Activated naive CD8-positive, alpha-beta T cell treated with anti-CD3 and anti-CD28 coated beads for 36 hours (primary cell): ENCODE measurements around the gene ZNF862. TPM values are rescaled to one million over a fixed set of nuclear protein-coding genes. Genes with fewer than 3 reads are reported as not detected.
"Not testable (repeated sequence)": the region's sequence is repeated elsewhere in the genome, so short reads cannot be mapped to it uniquely, and the experiment has no call there.

Experiments used
- DNase-seq: peaks from one replicate; pipeline ENCODE4 v3.0.0; 2021
- H3K27ac Mint-ChIP-seq: one replicate; pipeline ENCODE4 v1.8.0; 2022; ENCODE audit warnings: mild to moderate bottlenecking, moderate library complexity, mixed read lengths
- H3K27me3 Mint-ChIP-seq: one replicate; pipeline ENCODE4 v1.8.0; 2022; ENCODE audit warnings: mild to moderate bottlenecking, mixed read lengths
- H3K36me3 Mint-ChIP-seq: one replicate; pipeline ENCODE4 v1.8.0; 2021; ENCODE audit warnings: mild to moderate bottlenecking, mixed read lengths
- H3K4me1 Mint-ChIP-seq: one replicate; pipeline ENCODE4 v1.8.0; 2021; ENCODE audit warnings: mixed read lengths
- H3K4me3 Mint-ChIP-seq: one replicate; pipeline ENCODE4 v1.8.0; 2022; ENCODE audit warnings: mild to moderate bottlenecking, moderate library complexity, mixed read lengths
- H3K9me3 Mint-ChIP-seq: one replicate; pipeline ENCODE4 v1.8.0; 2022; ENCODE audit warnings: mixed read lengths
- total RNA-seq, 2 experiments: library from RNA; stranded (reverse); gene quantifications; one replicate each; pipeline ENCODE4 v1.2.3, GENCODE V29; 2021

The ZNF862 gene
- total RNA-seq, 2 experiments from 2014 or later: 5.9 to 7.0 TPM

DNA sequence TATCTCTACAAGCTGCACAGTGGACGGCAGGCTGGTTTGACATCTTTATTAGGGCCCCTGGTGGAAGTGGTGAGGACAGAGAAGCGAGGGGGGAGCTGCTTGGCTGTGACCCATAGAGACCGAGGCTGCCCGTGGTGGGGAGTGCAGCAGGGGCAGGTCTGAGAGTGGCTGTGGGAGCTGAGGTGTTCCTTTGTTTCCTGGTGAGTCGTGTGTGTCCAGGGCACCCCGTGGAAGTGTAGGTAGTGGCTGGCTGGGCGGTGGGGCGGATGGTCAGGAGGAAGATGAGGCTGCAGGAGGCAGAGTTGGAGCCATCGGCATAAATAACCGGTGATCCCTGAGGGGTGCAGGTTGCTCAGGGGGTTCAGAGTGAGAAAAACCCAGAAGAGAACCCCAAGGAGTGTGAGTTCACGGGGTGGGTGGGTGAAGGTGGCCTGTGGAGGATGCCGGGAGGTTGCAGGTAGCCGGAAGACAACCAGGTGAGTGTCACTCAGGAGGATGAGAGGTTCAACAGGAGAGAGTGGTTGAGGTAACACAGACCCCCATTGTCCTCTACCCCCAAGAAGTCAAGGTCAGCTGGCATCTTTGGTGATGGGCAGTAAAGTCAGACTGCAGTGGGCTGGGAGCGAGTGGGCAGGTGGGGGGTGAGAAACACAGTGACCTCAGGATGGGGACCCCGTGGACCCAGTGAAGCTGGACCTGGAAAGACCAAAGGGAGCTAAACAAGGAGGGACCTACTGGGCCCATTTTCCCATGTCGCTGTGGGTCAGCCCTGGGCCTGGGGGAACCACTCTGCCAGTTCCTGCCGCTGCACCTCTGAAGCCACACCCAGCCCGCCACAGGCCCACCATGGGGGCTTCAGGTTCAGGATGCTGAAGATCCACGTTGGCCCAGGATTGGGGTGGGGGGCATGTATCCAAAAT lies 43.4 kb downstream of the ZNF862 start:
- no peak for DNase-seq
- Mint-ChIP-seq H3K9me3 (no peaks in the 10 kb centered on the region), H3K27ac (no peak overlapping the region), H3K4me1 (peaks cover 19% of the 10 kb centered on the region), H3K4me3 (no peak overlapping the region), H3K27me3 (no peaks in the 10 kb centered on the region), H3K36me3 (peaks cover 13% of the 10 kb centered on the region)

DNA sequence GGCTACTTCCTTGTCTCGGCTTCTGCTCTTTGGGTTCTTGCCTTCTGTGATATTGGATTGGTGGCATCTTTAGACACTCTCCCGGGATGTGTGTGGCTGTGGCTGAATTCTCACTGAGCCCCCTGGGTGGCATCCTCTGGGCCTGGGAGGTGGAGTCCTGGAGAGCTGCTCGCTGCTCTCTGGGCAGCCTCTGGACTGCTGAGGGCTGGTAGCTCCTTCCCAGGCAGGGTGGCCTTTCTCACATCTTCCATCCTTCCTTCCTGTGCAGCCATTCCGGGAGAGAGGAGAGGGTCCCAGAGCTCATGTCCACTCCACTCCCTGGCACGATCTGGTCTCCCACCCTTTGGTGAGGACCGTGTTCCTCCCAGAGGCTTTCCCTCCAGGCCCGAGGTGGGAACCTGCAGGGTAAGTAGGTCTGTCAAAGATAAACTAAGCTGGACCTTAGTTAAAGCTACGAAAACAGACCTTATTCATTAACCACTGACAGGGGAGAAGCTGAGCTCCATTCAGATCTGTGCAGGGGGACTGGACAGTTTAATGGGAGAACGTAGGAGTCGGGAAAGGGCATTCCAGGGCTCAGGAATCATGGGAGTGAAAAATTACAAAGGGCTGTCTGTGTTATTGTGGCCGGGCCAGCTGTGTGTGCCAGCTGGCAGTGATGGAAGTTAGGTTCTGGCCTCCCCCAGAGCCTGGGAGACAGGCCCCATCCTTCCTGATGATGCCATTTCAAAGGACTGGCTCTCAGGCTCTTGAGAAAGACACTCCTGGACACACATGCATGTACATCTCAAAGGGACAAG lies 44.3 kb downstream of the ZNF862 start:
- Mint-ChIP-seq H3K27ac (peak overlapping the region; percentile 22), H3K4me1 (peaks cover 16% of the 10 kb centered on the region), H3K36me3 (peaks cover 9% of the 10 kb centered on the region), H3K9me3 (no peaks in the 10 kb centered on the region), H3K27me3 (no peaks in the 10 kb centered on the region), H3K4me3 (no peak overlapping the region)
- DNase-seq: no peak

DNA sequence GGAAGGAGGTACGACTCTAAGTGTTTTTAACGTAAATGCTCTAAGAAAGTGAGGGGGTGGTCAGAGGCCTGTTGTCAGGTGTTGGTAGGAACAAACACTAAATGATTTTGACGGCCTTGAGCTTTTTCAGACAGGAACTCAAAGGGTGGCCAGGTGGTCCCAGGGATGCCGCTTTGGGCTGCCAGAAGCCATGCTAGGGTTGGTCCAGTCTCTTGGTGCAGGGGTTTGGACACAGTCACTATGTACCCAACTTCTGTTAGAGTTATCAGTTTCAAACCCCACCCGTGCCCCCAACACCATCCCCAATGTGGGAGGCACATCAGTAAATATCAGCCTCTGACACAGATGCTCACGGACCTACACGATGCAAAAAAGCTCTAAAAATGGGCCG lies 44.9 kb downstream of the ZNF862 start:
- Mint-ChIP-seq H3K4me3 (no peak overlapping the region), H3K4me1 (peaks cover 13% of the 10 kb centered on the region), H3K27me3 (no peaks in the 10 kb centered on the region), H3K9me3 (no peaks in the 10 kb centered on the region), H3K36me3 (peaks cover 6% of the 10 kb centered on the region), H3K27ac (no peak overlapping the region)
- DNase-seq: no peak

DNA sequence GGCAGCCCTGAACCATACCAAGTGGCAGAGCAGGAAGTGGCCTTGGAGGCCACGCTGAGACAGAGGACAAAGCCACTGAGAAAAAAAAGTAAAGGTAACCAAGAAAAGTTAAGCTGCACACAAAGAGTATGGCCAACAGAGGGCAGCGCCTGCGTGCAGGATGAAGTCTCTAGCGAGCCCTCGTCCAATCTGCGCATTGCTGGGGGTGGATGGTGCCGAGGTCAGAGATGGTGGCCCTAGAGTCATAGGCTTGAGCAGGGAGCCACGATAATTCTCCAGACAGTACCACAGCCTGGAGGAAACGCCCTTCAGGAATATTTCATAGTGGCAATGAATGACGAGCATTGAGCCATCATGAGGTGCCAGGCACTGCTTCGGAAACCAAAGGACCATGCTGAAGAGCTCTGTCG lies 45.3 kb downstream of the ZNF862 start:
- Mint-ChIP-seq H3K4me3 (no peak overlapping the region), H3K36me3 (peaks cover 4% of the 10 kb centered on the region), H3K9me3 (no peaks in the 10 kb centered on the region), H3K27me3 (no peaks in the 10 kb centered on the region), H3K27ac (no peak overlapping the region), H3K4me1 (peaks cover 10% of the 10 kb centered on the region)
- peak; percentile 62 for DNase-seq

DNA sequence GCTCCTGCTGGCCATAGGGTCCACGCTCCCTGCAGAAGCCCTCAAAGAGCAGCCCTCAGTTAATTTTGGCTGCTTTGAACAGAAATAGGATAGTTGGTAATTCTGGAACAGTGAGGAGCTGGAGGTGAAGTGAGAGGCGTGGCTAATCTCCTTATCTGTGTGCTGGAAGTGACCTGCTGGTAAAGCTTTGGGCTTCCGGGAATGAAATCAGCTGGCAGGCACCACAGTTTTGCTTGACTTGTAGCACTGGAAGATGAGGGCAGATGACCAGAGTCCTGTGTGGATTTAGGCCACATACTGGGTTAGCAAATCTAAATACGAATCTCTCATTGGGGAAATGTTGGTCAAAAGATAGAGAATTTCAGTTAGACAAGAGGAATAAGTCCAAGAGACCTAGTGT lies 45.8 kb downstream of the ZNF862 start:
- H3K4me1 Mint-ChIP-seq: peaks cover 10% of the 10 kb centered on the region
- no peaks in the 10 kb centered on the region for H3K27me3 Mint-ChIP-seq
- no peak overlapping the region for H3K27ac Mint-ChIP-seq
- H3K9me3 Mint-ChIP-seq: no peaks in the 10 kb centered on the region
- no peak for DNase-seq
- H3K36me3 Mint-ChIP-seq: peaks cover 6% of the 10 kb centered on the region
- no peak overlapping the region for H3K4me3 Mint-ChIP-seq

DNA sequence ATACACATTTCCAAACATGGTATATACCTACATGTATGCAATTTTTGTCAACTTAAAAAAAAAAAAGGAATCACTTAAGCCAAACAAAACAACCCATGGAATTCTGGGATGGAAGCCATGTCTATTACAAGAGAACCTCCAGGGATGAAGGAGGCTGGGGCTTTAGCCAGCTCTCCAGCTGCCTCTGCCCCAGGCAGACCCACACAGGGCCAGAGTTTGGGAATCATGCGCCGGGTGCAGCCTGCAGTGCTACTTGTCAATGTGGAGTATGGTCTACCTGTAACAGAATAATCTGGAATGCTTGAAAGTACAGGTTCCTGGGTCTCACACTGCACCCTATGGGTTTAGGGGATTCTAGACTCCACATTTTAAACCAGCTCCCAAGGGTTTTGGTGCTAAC lies 46.4 kb downstream of the ZNF862 start:
- Mint-ChIP-seq H3K4me3 (no peak overlapping the region), H3K27ac (no peak overlapping the region), H3K9me3 (no peaks in the 10 kb centered on the region), H3K27me3 (no peaks in the 10 kb centered on the region), H3K36me3 (peaks cover 6% of the 10 kb centered on the region), H3K4me1 (peaks cover 10% of the 10 kb centered on the region)
- no peak for DNase-seq

DNA sequence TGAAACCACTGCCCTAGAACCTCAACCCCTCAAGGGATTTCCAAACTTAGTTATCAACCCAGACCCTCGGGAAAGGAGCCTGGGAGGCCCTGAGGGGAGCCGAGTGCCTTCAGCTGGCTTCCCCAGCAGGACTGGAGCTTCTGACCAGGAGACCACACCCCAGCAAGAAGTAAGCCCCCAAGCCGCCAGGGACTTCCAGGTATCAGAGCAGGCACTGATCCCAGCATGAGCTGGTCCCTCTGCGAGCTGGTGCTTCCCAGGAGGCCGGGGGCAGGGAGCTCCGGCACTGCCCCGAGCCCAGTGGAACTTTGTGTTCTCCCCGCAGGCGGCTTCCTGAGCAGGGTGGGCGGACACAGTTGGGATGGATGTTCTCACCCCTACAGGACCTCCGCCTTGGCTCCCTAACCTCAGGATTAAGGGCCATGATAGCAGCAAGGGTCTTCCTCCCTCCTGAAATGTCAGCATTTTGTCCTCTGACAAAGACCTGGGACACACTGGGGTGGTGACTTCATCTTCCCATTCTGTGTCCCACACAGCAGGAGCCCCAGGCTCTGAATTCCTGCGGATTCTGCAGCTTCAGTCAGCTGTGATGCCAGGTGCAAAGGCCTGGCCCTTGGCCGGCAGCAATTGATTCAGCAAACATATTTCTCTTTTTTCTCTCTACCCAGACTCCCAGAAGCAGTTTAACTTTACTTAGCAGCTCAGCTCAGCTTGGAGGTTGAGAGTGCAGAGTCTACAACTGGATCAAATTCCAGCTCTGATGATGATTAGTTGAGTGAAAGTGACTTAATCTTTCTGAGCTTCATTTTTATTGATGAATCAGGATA lies 47.2 kb downstream of the ZNF862 start:
- peaks cover 10% of the 10 kb centered on the region for H3K4me1 Mint-ChIP-seq
- no peaks in the 10 kb centered on the region for H3K9me3 Mint-ChIP-seq
- H3K36me3 Mint-ChIP-seq: peaks cover 6% of the 10 kb centered on the region
- DNase-seq: no peak
- no peak overlapping the region for H3K4me3 Mint-ChIP-seq
- H3K27me3 Mint-ChIP-seq: no peaks in the 10 kb centered on the region
- H3K27ac Mint-ChIP-seq: no peak overlapping the region

DNA sequence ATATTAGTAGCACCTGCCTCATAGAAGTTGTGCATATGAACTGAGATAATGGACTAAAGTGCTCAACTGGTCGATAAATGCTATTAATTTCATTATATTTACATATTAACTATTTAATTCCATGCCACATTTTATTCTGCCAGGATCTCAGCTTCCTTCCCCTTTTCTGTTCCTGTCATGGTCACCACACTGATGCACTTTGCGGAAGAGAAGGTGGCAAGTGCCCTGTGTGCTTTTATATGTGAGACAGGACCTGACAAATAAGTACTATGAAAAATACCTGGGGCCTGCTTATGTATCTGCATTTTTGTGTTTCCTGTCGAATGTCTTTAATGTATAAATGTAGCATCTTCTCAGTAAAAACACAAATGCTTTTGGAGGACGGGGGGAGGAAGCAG lies 47.8 kb downstream of the ZNF862 start:
- Mint-ChIP-seq H3K4me1 (peaks cover 12% of the 10 kb centered on the region), H3K36me3 (peaks cover 6% of the 10 kb centered on the region), H3K27ac (no peak overlapping the region), H3K9me3 (no peaks in the 10 kb centered on the region), H3K4me3 (no peak overlapping the region), H3K27me3 (no peaks in the 10 kb centered on the region)
- no peak for DNase-seq

DNA sequence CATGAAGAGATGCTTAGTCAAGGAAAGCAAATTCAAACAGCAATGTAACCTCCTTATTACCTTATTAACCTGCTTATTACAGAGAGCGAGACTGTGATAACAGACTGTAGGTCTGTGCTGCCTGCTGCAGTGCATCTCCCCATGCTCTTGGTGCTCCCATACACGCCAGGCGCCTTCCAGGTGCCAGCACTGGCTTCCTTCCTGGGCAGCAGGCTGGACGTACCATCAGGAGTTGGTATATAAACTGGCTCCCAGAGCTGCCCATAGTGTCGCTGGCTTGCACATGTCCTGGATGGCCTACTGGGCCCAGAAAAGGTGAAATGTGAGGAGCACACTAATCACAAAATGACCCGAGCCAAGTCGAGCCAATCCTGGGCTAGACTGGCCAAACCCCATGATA lies 49.1 kb downstream of the ZNF862 start:
- Mint-ChIP-seq H3K4me3 (no peak overlapping the region), H3K36me3 (peaks cover 6% of the 10 kb centered on the region), H3K9me3 (no peaks in the 10 kb centered on the region), H3K27ac (no peak overlapping the region), H3K27me3 (no peaks in the 10 kb centered on the region), H3K4me1 (peaks cover 12% of the 10 kb centered on the region)
- no peak for DNase-seq

DNA sequence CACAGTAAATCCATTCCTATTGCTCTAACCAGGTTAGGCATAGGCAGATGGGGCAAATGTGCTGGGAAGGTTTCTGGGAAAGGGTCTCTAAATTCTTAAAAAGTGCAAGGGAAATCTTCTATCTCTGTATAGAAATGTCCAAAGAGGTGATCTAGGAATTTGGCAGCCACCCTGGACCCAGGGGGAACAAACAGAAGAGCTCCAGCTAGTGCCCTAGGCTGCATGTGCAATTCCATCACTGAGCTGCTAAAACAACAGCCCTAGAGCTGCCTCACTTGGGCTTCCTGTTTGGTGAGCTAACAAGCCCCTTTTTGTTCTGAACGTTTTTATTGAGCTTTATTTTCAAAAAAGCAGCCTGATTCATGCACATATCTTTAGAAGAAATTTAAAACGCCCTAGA lies 52.5 kb downstream of the ZNF862 start:
- not testable (repeated sequence) for H3K27me3 Mint-ChIP-seq, H3K36me3 Mint-ChIP-seq, H3K4me1 Mint-ChIP-seq, DNase-seq, H3K4me3 Mint-ChIP-seq, H3K27ac Mint-ChIP-seq, H3K9me3 Mint-ChIP-seq

DNA sequence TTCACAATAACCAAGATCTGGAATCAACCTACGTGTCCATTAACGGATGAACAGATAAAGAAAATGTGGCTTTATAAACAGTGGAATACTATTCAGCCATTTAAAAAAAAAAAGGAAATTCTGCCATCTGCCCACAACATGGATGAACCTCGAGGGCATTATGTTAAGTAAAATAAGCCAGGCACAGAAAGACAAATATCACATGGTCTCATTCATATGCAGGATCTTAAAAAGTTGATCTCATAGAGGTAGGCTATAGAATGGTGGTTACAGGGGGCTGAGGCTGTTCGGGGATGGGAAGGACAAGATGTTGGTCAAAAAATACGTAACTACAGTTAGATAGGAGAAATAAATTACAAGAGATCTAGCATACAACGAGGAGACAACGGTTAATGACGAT lies 56.8 kb downstream of the ZNF862 start:
- H3K27ac Mint-ChIP-seq, H3K27me3 Mint-ChIP-seq, DNase-seq, H3K4me1 Mint-ChIP-seq, H3K36me3 Mint-ChIP-seq, H3K9me3 Mint-ChIP-seq, H3K4me3 Mint-ChIP-seq: not testable (repeated sequence)

DNA sequence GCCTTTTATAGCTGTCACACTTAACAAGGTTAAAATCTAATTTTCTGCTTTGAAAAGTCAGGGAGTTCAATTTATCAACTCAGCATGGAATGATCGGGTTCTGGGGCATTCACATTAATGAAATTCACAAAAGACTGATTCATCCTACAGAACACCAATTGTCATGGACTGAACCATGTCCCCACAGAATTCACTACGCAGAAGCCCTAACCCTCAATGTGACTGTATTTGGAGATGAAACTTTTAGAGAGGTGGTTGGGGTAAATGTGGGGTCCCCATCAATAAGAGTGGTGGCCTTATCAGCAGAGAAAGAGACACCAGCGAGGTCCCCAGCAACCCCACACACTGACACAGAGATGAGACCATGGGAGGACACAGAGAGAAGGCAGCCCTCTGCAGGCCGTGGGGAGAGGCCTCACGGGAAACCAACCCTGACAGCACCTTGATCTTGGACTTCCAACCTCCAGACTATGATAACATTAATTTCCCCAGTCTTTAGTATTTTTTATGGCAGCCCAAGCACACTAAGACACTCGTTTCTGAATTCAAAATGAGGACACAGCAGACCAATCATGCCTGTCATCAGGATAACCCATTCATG lies 69.7 kb downstream of the ZNF862 start:
- not testable (repeated sequence) for H3K9me3 Mint-ChIP-seq, H3K36me3 Mint-ChIP-seq, H3K27ac Mint-ChIP-seq, H3K4me3 Mint-ChIP-seq, DNase-seq, H3K4me1 Mint-ChIP-seq, H3K27me3 Mint-ChIP-seq

DNA sequence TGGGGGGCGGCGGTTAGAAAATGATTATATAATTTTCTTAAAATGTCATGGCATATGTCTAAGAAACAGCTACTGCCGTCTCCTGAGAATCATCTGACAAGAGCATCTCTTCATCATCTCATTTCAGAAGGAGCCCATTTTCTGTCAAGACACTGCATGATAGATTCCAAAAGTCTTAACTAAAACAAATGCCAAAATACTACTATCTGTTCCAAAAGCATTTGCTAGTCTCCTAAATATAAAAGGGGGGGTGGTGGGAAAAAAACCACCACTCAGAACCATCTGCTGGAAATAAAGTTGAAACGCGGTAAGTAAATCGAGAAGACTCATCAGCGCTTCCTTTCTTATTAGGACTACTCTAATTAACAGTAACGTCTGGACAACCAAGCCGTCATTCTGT lies 72.0 kb downstream of the ZNF862 start:
- not testable (repeated sequence) for H3K27ac Mint-ChIP-seq, H3K27me3 Mint-ChIP-seq, H3K36me3 Mint-ChIP-seq, DNase-seq, H3K4me3 Mint-ChIP-seq, H3K9me3 Mint-ChIP-seq, H3K4me1 Mint-ChIP-seq

DNA sequence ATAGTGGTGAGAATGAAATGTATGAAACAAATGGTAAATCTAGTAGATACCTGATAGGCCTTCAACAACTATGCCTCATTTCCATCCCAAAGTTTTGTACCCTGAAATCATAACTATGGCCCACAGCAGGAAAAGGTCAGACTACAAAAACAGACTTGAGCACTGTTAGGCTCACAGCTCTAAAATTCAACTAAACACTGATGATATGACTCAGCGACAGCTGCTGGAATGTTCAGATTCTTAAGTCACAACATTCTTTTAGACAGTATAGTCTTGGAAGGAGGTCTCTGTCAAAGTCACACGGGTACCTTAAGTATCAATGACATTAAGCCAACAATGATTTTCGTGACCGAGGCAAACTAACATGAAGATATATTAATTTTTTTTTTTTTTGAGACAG lies 74.0 kb downstream of the ZNF862 start:
- not testable (repeated sequence) for DNase-seq, H3K4me3 Mint-ChIP-seq, H3K36me3 Mint-ChIP-seq, H3K9me3 Mint-ChIP-seq, H3K27me3 Mint-ChIP-seq, H3K27ac Mint-ChIP-seq, H3K4me1 Mint-ChIP-seq
